Stimulated activated CD4-positive, alpha-beta T cell treated with anti-CD3 and anti-CD28 coated beads, Interleukin-4, amount 100 ng/mL, for 24 hours (primary cell): ENCODE results near the gene UROC1.

Experiments used
- DNase-seq: peaks from one replicate; pipeline ENCODE4 v3.0.0-alpha.2; 2020

UROC1 gene

DNA sequence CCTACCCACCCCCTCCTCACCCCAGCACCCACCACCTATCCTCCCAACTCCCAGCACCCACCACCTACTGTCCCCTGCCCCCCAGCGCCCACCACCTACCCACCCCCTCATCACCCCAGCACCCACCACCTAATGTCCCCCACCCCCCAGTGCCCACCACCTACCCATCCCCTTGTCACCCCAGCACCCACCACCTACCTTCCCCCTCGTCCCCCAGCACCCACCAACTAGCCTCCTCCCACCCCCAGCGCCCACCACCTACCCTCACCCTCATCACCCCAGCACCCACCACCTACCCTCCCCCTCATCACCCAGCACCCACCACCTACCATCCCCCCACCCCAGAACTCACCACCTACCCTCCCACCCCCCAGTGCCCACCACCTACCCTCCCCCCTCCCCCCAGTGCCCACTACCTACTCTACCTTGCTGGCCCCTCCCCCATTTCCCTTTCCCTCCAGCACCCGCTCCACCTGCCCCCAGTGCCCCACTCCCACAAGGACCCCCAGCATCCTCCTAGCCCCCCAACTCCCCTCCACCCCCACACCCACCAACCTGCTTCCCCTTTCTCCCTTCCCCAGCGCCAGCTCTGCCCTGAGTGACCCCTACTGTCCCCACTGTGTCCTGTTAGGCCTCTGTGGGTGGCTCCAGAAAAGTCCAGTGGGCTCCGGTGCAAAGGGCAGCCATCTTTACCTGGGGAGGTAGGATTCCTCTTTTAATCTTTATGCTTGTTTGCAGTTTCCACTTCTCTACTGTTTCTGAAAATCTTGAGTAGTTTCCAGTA is 1.2 kb downstream of the UROC1 start:
- no peak for DNase-seq

DNA sequence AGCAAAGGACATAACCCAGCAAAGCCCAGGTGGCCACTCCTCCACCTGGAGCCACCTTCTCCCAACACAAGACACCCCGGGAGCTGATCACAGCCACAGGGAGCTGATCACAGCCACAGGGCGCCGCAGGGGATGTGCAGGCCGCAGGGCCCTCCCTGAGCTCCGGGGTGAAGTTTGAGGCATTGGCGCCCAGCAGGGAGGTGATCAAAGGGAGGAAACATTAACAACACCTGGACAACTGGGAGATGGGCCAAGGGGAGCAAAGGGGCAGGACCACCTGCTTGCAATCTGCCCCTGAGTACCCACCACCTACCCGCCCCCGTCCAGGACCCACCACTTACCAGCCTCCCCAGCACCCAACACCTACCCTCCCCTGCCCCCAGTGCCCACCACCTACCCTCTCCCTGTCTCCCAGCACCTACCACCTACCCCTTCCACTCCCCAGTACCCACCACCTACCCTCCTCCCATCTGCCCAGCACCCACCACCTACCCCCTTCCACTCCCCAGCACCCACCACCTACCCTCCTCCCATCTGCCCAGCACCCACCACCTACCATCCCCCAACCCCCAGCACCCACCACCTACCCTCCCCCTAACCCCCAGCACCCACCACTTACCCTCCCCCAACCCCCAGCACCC is 2.4 kb downstream of the UROC1 start:
- no peak for DNase-seq

DNA sequence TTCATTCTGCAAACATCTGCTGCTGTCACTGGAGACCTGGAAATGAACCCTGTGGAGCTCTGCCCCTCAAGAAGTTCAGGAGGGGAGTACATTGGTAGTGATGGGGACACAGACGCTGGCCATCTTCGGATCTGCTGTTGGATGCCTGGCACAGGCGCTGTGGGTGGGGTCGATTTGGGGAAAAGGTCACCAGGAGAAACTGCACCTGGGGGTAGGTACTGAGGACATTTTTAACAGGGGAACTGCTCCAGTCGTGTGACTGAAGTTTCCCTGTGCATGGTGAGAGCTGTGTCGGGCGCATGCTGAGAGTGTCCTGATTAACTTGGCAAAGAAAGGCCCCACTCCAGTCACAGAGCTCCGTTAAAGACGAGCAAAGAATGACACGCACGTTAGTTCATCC is 3.4 kb downstream of the UROC1 start:
- DNase-seq, result no peak

DNA sequence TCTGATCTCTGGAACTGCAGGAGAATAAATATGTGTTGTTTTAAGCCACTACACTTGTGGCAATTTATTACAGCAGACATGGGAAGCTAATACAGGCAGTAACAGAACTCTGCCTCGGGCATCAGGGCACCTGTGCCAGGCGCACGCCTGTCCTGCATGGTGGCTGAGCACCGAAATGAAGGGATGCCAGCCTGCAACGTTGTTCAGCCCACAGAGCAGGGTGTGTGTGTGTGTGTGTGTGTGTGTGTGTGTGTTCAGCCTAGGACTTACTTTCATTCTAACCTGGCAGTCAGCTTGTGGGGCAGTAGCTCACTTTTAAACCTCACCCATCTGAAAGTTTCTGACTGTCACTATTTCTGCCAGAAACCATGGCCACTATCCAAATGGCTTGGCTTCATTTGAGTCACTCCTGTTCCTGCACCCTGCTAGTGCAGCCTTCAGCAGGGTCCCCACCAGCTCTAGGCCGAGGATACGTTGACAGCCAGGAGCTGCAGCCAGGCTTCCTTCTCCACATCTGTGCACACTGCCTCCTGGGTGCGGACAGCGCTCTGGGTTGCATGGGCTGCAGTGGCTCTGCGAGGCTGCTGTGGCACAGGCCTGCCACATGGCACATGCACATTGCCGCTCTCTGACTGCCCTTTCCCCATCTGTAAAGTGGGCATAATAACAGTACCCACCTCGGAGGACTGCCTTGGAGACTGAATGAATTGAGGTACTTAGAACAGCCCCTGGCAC is 4.5 kb downstream of the UROC1 start:
- no peak for DNase-seq

DNA sequence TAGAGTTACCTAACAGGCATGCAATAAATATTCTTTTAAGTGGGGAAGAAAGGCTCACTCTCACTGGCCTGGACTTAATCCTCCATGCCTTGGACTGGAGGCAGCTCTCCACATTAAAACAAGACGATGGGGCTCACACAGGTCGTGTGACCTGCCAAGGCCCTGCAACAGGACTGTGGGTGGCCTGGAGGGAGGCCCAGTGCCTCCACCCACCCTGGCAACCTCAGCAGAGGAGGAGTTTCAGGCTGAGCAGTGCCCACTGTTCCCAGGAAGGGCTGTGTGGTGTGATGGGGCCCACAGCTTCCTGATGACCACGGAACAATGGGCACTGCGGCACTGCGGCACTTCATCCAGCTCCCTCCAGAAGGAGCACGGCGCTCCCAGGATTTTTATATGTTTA is 5.5 kb downstream of the UROC1 start:
- no peak for DNase-seq

DNA sequence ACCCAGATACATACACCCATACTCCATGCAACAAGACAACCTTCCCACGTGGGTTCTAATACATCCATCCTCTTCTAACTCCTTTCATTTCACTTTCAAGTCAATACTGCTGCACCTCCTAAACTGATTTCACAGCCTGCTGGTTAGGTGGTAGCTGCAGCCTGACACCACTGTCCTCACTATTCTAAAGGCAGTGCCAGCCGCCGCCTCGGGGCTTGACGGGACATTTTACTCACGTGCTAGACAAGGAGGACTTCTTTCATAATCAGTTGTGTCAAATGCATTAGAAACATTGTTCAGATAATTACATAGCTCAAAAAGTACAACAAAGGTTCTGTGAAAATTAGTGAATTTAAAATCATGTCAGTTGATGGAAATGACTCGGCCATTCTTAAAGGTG is 6.3 kb downstream of the UROC1 start:
- no peak for DNase-seq

DNA sequence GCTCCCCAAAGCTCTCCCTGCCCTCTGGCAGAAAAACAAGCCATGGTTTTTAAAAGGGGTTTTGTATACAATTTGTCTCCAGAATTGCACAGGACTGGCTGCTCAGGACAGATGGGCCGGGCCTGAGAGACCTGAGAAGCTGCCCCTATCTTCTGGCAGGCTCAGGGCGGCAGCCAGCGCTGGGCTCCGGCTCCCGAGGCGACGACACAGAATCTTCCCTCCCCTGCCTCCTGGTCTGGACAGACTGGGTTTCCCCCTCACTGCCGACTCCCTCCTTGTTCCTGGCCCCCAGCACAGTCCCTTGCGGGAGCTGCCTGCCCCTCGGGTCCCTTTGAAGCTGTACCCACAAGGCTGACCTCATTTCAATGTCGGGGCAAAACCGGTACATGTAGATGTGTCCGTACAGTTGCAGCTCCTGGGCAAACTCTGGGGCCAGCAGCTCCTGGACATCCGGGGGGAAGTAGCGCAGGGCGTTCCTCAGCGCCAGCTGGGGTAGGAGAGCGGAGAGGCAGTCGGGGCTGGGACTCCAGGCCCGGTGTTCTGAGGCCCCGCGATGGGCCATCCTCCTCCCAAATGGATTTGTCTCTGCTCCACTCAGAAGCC is 7.2 kb downstream of the UROC1 start:
- no peak for DNase-seq

DNA sequence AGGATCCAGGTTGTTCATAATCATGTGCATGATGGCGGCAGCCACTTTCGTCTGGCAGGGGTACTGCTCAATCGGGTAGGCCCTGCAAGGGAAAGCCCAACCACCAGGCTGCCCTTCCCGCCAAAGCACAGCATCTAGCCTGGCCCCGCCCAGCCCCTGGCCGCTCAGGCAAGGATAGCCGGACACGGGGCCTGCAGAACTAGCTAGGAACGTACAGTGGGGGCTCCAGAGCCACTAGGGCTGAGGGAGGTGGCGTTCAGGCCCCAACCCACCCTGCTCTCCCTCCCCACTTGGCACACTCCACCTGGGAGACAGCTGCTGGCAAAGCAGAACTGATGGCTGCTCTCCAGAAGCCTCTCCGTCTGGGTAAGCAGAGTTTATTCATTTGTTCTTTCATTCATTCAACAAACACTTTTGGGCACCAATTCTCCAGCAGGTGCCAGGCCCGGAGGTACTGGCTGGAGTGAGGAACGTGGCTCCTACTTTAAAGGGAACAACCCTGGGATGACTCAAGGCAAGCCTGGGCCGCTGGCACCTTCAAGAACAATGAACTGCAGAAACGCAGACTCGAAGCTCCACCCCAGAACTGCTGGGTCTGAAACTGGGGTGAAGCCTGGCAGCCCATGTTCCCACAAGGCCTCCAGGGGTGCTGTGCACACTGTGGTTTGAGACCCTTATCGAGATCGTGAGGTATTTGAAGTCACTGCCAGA is 7.8 kb downstream of the UROC1 start:
- DNase-seq, result no peak

DNA sequence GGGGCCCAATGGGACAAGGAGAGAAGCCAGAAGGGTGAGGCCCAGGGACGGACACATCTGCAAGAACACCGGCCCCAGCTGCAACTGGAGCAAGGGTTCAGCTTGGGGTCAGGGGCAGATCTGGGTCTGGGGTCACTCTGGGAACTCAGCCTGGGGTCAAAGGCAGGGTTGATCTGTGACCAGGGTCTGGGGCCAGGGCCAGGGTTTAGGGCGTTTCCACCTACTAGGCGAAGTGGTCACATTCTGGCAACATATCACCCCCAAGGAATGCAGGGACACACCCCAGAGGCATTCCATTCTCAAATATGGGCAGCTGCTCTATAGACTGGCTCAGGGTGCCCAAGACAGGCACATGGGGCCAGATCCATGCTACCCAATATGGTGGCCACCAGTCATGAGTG is 9.0 kb downstream of the UROC1 start:
- DNase-seq, result no peak

DNA sequence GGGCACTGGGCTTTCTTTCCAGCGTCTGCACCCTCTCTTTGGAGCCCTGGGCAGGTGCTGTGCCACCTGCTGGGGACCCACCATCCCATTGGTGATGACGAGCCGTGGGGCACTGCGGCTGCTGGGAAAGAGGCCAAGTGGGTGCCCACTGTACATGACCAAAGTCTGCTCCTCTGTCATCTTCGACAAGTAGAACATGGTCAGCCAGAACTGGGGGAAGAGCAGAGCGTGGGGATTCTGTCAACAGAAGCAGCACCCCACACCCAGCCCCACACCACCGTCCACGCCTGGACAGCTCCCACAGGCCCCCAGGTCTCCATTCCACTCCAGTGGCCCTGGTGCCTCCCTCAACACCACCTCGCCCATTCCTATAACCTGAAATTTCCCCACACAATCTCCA is 9.7 kb downstream of the UROC1 start:
- DNase-seq, result no peak

DNA sequence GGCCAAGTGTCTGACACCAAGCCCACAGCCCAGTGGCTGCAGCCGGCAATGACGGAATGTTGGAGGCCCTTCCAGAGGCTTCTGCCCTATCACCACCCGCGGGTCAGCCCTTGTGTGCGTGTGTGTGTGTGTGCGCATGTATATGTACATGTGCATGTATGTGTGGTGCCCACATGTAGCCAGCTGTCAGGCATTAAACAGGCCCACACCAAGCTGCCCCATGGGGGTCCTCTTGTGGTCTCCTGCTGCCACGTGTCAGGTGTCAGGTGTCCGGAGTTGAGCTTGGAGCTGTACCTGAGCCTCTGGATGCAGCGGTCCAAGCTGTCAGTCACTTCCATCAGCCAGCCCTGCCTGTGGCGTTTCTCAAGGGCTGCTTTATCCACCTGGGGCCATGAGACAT is 13.9 kb downstream of the UROC1 start:
- no peak for DNase-seq

DNA sequence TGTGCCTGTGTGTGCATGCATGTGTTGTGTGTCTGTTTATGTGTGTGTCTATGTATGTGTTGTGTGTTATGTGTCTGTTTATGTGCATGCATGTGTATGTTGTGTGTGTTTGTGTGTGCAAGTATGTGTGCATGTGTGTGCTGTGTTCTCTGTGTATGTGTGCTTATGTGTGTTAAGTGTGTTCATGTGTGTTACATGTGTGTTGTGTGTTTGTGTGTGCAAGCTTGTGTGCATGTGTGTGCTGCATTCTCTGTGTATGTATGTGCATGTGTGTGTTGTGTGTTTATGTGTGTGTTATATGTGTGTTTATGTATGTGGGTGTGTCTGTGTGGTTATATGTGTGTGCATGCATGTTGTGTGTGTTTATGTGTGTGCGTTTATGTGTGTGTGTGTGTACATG is 14.9 kb downstream of the UROC1 start:
- DNase-seq, result no peak

DNA sequence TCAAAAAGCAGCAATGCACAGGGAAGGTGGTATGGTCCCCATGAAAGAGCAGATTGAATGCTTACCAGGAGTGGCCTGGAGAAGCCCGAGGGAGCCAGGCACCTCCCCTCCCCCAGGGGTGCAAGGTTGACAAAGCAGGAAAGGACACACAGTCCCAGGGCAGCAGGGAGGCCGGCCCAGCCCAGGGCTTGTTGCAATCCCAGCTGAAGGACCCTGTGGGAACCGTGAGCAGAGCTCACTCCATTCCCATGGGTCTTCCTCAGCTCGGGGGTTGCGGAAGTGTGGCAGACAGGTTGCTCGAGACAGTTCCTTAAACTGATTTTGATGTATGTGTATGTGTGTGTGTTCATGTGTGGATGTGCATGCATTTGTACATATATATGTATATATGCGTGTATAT is 15.8 kb downstream of the UROC1 start:
- no peak for DNase-seq

DNA sequence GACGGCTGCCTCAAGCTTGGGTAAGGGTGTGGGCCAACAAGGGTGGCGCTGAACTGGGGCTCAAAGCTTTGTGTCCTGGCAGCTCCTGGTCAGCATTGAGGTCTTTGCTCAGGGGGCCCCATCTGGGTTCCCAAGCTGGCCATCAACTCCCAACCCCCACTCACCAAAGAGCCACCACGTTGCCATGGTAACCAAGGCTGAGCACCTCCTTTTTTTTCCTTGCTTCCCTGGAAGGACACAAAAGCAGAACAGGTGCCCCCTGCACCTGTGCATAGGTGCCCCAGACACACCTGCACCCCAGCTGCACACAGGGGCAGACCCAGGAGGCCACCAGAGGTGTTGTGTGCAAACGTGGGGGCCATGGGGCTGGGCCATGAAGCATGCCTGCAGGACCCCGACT is 16.5 kb downstream of the UROC1 start:
- DNase-seq, result no peak

DNA sequence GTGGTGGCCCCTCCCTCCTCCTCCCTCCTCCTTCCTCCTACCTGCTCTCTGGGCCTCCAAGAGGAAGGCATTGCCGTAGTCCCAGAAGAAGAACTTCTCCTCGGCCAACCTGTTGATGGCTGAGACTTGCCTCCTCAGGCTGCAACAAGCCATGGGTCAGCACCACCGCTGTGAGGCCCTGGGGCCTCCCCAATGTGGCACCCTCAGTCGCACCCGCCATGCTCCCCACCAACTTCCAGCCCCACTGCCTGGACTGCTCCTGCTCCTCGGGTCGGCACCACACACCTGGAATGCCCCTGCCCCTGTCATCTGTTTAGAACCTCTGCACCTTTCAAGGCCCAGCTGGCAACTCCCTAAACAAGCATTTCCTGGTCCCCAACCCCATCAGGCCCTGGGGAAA is 17.6 kb downstream of the UROC1 start:
- DNase-seq, result no peak

DNA sequence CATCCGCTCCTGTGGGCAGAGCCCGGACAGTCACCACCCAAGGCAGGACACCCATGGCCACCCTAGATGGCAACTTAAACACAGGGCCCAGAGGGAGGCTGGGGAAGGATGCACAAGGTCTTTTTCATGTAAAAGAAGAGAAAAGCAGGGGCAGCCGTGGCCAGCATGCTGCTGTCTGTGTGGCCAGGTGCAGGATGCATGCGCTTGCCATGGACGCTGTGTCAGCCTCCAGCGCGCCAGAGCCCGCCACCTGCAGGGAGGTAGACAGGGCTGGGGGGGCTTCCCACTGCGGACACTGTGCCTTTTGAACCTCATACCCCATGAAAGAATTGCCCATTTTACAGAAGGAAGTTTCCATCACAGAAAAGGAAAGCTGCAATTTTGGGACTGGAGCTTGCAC is 18.2 kb downstream of the UROC1 start:
- DNase-seq, result no peak

DNA sequence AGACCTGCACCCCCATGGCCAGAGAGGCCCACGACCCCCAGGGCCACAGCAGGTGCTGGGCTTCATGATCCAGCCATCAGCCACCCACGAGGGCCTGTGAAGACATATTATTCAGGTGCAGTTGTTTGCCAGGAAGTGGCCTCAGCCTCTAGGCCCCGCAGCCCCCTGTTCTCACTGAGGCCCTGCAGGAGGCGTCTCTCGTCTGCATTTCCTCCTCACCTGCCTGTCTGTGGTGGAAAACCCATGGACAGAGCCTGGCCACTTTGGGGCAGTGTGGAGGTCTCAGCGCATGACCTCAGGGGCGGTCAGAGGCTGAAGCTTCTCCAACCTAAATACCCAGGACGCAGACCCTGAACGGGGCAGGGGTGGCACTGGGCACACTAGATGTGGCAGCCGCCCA is 18.6 kb downstream of the UROC1 start:
- DNase-seq, result no peak

DNA sequence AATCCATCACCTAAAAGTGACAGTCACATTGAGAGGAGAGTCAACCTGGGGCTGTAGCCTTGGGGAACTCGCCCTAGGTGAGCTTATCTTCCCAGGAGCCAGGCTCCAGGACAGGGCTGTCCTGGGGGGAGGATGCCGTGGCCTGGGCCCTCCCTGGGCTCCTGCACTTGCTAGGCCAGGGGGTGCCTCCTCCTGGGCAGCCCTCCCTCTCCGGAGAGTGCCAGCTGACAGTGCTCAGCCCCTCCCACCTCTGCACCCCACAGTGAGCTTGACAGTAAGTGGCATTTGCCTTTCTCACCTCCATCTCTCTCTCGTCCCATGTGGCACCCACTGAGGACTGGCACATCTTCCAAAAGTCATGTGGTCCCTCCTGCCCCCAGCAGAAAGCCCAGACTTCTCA is 19.1 kb downstream of the UROC1 start:
- no peak for DNase-seq

DNA sequence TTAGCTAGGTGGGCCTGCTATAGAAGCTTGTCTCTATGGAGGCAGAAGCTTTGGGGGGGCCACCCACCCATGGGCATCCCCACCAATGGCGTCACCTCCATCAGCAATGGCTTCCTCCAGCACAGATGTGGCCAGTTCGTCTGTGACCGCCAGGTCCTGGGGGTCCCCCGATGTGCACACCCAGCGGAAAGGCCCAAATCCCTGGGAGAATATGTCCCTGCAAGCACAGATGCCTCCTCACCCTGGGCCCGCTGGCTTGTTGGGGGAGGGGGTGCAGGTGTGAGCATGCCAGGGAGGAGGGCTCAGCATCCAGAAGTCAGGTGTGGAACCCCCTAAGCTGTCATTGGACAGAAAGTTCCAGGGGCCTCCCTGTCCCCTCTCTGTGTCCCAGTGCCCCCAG is 19.6 kb downstream of the UROC1 start:
- no peak for DNase-seq

DNA sequence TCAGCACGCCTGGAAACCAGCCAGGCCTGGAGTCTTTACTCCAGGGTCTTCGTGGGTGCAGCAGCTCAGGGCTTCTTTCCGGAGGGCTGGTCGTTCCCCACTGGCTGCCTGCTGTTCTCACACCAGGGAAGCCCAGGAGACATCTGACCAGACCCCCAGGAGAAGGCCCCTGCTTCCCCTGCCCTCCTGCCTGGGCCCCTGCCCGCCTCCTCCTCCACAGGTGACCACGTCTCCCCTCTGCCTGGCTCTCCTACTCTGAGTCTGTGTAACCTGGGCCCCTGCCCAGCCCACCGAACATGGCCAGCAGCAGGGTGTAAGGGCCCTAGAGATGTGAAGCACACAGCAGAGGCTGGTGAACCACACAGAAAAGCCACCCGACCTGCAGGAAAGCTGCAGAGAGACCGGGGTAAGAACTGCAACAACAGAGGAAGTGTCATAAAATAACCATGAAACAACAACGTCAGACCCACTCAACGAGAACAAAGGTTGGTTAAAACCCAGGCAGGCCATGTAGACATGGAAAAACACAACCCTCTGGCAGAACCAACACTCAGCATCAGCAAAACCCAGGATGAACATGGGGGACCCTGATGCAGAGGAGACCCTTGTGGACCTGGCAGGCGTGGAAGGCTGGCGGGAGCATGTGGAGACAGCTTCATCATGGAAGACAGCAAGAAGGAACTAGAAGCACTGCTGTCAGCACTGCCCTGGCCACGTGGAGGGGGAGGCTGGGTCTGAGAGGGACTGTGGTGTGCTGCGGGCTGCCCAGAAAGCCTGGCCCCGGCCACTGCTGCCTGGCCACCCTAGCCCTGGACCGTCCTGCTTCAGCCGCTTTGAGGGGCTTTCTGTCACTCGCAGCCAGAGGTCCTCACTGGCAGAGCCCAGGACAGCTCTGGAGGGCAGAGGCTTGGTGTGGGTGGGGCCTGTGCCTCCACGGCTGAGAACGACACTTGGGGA is 20.4 kb downstream of the UROC1 start:
- DNase-seq, result no peak

DNA sequence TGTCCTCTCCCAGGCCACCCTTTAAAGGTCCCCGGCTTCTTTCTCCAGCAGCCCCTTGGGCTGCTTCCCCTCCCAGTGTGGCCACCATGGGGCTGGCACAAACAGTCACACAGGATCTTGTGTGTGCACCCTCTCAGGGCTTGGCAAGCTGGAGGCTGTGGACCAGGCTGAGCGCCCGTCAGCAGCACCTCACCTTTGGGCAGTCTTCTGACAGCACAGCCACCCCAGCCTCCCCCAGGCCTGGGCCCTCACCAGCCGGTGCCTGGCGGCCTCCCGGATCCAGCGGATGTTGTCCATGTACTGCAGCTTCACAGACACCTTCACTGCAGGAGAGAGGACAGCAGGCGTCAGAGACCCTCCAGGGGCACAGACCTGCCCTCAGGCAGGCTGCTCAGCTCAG is 21.8 kb downstream of the UROC1 start:
- no peak for DNase-seq

DNA sequence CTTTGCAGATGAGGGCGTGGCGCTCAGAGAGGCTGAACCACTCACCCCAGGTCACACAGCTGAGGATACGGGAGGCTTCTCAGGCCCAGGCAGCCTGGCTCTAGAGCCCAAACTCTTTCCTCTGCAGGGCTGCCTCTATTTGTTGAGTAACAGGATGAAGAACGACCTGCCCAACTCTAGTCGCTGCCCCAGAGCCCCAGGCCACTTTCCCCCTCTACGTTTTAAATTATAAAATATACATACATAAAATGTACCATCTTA is 22.7 kb downstream of the UROC1 start:
- DNase-seq, result no peak
